A673 (cell line): ENCODE data around the gene RIPK3. TPM values are rescaled to one million over a fixed set of nuclear protein-coding genes. Genes with fewer than 3 reads are reported as not detected.

Source experiments
- BruUV-seq: library from RNA; stranded (reverse); fragments of 400-500 nt; replicated peaks from 2 replicates; lab custom pipeline; 2021; lab: Mats Ljungman, UMichigan
- CTCF ChIA-PET: fragments of 300-600 bp; sonication (Branson Sonifier 250); formaldehyde crosslinking; loops from one replicate; lab custom pipeline; 2022; ENCODE audit warnings: antibody characterized with exemption; lab: Charles Lee
- POLR2A ChIA-PET: fragments of 300-600 bp; sonication (Branson Sonifier 250); formaldehyde crosslinking; loops from one replicate; lab custom pipeline; 2022; ENCODE audit warnings: antibody characterized with exemption; ENCODE audit not compliant: low non-redundant PET; lab: Charles Lee
- DNase-seq: peaks from one replicate; pipeline ENCODE4 v3.0.0-alpha.2; 2015; ENCODE audit warnings: low spot score
- H3K27ac ChIP-seq: fragments of 200-600 bp; sonication (generic); 2 replicates; pipeline ENCODE4 v1.5.1; 2016; ENCODE audit warnings: mixed run types, low read depth, mild to moderate bottlenecking, mixed read lengths, antibody characterized with exemption, low read length; ENCODE audit not compliant: poor library complexity, severe bottlenecking
- H3K27me3 ChIP-seq: fragments of 200-600 bp; sonication (generic); replicated peaks from 2 replicates; pipeline ENCODE4 v1.6.1; 2017; ENCODE audit warnings: mixed run types, low read depth, mild to moderate bottlenecking, mixed read lengths, antibody characterized with exemption, low read length; ENCODE audit not compliant: insufficient read depth, poor library complexity
- H3K36me3 ChIP-seq: fragments of 200-600 bp; sonication (generic); 2 replicates; pipeline ENCODE4 v1.6.1; 2016; ENCODE audit warnings: mixed run types, mild to moderate bottlenecking, mixed read lengths, antibody characterized with exemption, low read length; ENCODE audit not compliant: insufficient read depth, poor library complexity, severe bottlenecking
- H3K4me1 ChIP-seq: fragments of 200-600 bp; sonication (generic); 2 replicates; pipeline ENCODE4 v1.6.1; 2017; ENCODE audit warnings: mixed run types, mild to moderate bottlenecking, mixed read lengths, antibody characterized with exemption, low read length; ENCODE audit not compliant: insufficient read depth, poor library complexity, severe bottlenecking
- H3K4me3 ChIP-seq: fragments of 200-600 bp; sonication (generic); 2 replicates; pipeline ENCODE4 v1.5.1; 2016; ENCODE audit warnings: low read depth, mixed run types, mild to moderate bottlenecking, mixed read lengths, low read length; ENCODE audit not compliant: poor library complexity, severe bottlenecking
- H3K9me3 ChIP-seq: fragments of 200-600 bp; sonication (generic); 2 replicates; pipeline ENCODE4 v1.6.1; 2016; ENCODE audit warnings: mixed run types, low read depth, mild to moderate bottlenecking, mixed read lengths, antibody characterized with exemption, low read length; ENCODE audit not compliant: poor library complexity, severe bottlenecking
- EZH2 ChIP-seq: fragments of 200-600 bp; sonication (generic); IDR thresholded peaks from 2 replicates; pipeline ENCODE4 v1.6.1; 2017; ENCODE audit warnings: borderline replicate concordance, low read depth, mild to moderate bottlenecking, mixed read lengths, antibody characterized with exemption, low read length; ENCODE audit not compliant: poor library complexity, severe bottlenecking
- intact Hi-C: fragments of 100-400 bp; cut with micrococcal nuclease; formaldehyde crosslinking; loops from one replicate; pipeline ENCODE4 v1.10.0; 2022; ENCODE audit not compliant: unreplicated experiment
- total RNA-seq: library from RNA; stranded (reverse); gene quantifications from 2 replicates; pipeline ENCODE4 v1.2.3, GENCODE V29; 2021
- TF ChIP-seq, protein P1 (sequence below): fragments of 300-800, 200-600 bp; sonication (generic); conservative IDR thresholded peaks from 2 replicates; pipeline ENCODE4 v1.5.1; 2017; ENCODE audit warnings: low read depth, mild to moderate bottlenecking, antibody characterized with exemption, low read length, moderate library complexity, mixed read lengths

RIPK3 gene
- total RNA-seq, 1 experiment from 2014 or later, result not detected

DNA sequence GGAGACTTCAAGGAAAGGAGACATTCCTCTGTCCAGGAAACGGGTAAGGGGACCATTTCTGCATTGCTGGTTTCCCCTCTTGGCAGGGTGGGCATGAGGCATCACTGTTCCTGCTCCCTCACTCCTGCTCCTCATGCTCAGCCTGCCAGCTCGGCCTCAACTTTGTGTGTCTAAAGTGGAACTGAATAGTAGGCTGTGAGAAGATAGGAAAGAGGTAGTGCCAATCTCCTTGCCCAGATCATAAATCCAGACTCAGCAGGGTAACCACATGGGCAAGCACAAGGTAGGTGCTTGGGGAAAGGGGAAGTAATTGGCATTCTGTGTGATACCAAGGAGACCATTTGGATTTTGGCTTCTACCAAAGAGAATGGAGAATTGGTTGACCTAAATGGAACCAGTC is 25.9 kb downstream of the RIPK3 start:
- Histone ChIP-seq H3K9me3 (no peaks in the 10 kb centered on the region), H3K27me3 (no peaks in the 10 kb centered on the region), H3K4me3 (no peak overlapping the region), H3K27ac (no peak overlapping the region), H3K4me1 (peaks cover 13% of the 10 kb centered on the region), H3K36me3 (peaks cover 1% of the 10 kb centered on the region)
- intact Hi-C loops, result no loop called here
- CTCF ChIA-PET, result no interaction called here
- POLR2A ChIA-PET, result interaction anchor here (0.6 kb wide), 1 partner anchor 139 kb away, joined by 3 read pairs; no protein-coding TSS in a partner anchor
- TF ChIP-seq, protein P1, sequence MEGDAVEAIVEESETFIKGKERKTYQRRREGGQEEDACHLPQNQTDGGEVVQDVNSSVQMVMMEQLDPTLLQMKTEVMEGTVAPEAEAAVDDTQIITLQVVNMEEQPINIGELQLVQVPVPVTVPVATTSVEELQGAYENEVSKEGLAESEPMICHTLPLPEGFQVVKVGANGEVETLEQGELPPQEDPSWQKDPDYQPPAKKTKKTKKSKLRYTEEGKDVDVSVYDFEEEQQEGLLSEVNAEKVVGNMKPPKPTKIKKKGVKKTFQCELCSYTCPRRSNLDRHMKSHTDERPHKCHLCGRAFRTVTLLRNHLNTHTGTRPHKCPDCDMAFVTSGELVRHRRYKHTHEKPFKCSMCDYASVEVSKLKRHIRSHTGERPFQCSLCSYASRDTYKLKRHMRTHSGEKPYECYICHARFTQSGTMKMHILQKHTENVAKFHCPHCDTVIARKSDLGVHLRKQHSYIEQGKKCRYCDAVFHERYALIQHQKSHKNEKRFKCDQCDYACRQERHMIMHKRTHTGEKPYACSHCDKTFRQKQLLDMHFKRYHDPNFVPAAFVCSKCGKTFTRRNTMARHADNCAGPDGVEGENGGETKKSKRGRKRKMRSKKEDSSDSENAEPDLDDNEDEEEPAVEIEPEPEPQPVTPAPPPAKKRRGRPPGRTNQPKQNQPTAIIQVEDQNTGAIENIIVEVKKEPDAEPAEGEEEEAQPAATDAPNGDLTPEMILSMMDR, result no peak
- no peak for TF ChIP-seq EZH2
- BruUV-seq, result no TSS peak
- DNase-seq, result no peak

DNA sequence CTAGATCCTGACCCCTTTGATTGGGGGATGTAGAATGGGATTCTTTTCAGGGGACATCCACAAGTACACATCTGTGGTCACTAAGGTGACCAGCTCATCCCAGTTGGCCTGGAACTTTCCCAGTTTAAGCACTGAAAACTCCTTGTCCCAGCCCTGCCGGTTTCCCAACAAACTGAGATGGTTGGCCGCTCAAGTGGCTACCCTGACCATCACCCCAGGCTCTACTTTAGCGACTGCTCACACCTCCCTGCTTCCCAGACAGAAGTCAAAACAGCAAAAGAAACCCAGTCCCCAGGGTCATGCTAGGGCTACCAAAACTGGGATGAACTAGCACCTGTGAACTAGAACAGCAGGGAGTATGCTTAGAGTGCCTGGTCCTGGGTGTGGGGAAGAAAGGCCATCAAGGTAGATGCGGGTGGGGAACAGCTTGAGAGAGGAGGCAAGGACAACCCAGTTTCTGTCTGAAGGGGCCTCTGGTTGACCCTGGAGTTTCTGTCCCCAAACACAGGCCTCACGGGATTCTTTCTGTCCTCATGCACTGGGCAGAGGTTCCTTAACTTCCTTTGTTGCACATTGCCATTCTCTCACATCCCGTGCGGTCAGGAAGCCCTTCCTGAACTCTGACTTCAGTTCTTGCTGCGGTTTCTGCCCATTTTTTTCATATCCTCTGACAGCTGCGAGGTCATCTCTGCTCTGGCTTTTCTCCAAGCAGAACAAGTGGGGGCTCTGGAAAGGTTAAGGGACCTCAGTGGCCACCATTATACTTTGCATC is 26.9 kb downstream of the RIPK3 start:
- Histone ChIP-seq H3K36me3 (peaks cover 6% of the 10 kb centered on the region), H3K27me3 (no peaks in the 10 kb centered on the region), H3K4me3 (no peak overlapping the region), H3K27ac (no peak overlapping the region), H3K9me3 (no peaks in the 10 kb centered on the region), H3K4me1 (peaks cover 13% of the 10 kb centered on the region)
- intact Hi-C loops, result no loop called here
- ChIA-PET CTCF (no interaction called here), POLR2A (no interaction called here)
- TF ChIP-seq EZH2, result no peak
- TF ChIP-seq, protein P1, result no peak
- no TSS peak for BruUV-seq
- DNase-seq, result no peak

DNA sequence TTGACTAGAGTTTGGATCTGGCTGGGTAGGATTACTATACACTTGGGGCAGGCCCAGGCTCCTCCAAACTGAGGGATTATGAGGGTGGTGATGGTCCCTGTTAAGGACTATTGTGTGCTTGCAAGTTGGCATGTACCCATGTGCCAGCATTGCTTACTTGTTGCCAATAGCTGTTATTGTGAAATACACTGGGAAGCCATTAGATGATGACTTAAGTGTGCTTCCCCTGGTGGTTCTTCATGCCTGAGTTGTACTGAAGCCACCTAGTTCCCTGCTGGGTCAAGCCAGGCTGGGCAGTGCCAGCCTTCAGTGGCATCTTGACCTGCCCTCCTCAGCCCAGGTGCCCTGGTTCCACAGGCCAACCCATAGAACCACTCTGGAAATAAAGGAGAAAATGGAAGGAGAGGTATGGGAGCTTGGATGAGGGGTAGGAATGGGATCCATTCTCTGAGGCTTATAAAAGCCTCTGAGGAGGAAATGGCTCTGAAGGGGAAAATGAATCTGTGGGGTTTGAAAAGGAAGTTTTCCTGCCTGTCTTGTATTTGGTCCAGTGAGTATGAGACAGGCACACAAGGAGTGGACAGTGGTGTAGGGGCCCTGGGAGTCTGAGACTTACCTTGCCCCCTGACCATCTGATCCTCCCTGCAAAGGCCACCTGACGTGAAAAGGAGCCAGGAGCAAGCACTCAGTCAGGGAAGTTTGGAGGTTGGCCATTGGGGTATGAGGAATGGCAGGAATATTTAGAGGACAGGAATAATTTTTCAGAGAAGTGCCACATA is 27.8 kb downstream of the RIPK3 start:
- BruUV-seq, result no TSS peak
- Histone ChIP-seq H3K27me3 (no peaks in the 10 kb centered on the region), H3K9me3 (no peaks in the 10 kb centered on the region), H3K36me3 (peaks cover 6% of the 10 kb centered on the region), H3K4me1 (peaks cover 13% of the 10 kb centered on the region), H3K4me3 (no peak overlapping the region), H3K27ac (no peak overlapping the region)
- DNase-seq, result peak; percentile 34
- ChIA-PET CTCF (interaction anchor here (0.9 kb wide), 1 partner anchor 10 kb away, joined by 10 read pairs; no protein-coding TSS in a partner anchor), POLR2A (no interaction called here)
- TF ChIP-seq, protein P1, result no peak
- TF ChIP-seq EZH2, result no peak
- intact Hi-C loops, result no loop called here
